Left lobe of liver (tissue), 2 donors: ENCODE data around the gene GALNT2. TPM values are rescaled to one million over a fixed set of nuclear protein-coding genes. Genes with fewer than 3 reads are reported as not detected.

Source experiments
- ATAC-seq: fragments of 200-7000 bp; cut with Tn5 transposase; one replicate; pipeline ENCODE4 v1.9.1; 2020; ENCODE audit warnings: mild to moderate bottlenecking, moderate library complexity
- DNase-seq: peaks from one replicate; pipeline ENCODE4 v3.0.0-alpha.2; 2020; ENCODE audit warnings: low spot score
- total RNA-seq: library from RNA; stranded (reverse); gene quantifications from one replicate; pipeline ENCODE4 v1.2.1, GENCODE V29; 2021
- donor health status: DM: no; HTN: no; CAD: no; lungs with moderate emphysema.
- donor health status: DM: no; HTN: yes; CAD: no.

The GALNT2 gene
- total RNA-seq, 1 donor from 2014 or later: 83.7 TPM

- DNase-seq: no peak
- no peak for ATAC-seq
Observed at GRCh38 chr1:230156068-230156467, 89.0 kb downstream of the GALNT2 start.

GRCh38 chr1:230156536-230156935 is 89.5 kb downstream of the GALNT2 start:
- no peak for DNase-seq

GRCh38 chr1:230157420-230158390 is 90.7 kb downstream of the GALNT2 start:
- ATAC-seq (no peak), DNase-seq (peak; percentile 41)

More at GRCh38 chr1:230156536-230156935, 89.5 kb downstream of the GALNT2 start:
- no peak for ATAC-seq

- peak; percentile 90 for DNase-seq
- peak; percentile 76 for ATAC-seq
Observed at GRCh38 chr1:230158415-230159291, 91.6 kb downstream of the GALNT2 start.

DNA sequence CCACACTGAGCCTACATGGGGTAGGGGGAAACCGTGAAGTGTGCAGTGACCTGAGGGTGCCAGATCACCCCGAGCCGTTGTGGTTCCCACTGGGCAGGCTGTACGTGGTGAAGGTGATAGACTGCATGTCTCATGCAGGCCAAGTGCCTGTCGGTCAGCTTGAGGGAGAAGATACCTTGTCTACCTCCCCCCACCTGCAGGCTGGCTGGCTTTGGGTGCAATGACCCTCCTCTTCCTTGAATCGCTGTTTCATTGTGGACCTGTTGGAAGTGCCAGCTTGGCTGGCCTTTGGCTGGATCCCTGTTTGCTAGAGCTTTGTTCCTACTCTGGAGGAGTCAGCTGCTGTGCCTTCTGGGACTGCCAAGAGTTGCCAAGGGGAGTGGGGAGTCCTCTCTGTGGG is 92.5 kb downstream of the GALNT2 start:
- ATAC-seq (peak; percentile 65), DNase-seq (peak; percentile 85)

- ATAC-seq (no peak), DNase-seq (peak; percentile 36)
Observed at GRCh38 chr1:230160957-230161771, 94.1 kb downstream of the GALNT2 start.

- ATAC-seq (no peak), DNase-seq (peak; percentile 44)
Observed at GRCh38 chr1:230163205-230163604, 96.2 kb downstream of the GALNT2 start.

DNA sequence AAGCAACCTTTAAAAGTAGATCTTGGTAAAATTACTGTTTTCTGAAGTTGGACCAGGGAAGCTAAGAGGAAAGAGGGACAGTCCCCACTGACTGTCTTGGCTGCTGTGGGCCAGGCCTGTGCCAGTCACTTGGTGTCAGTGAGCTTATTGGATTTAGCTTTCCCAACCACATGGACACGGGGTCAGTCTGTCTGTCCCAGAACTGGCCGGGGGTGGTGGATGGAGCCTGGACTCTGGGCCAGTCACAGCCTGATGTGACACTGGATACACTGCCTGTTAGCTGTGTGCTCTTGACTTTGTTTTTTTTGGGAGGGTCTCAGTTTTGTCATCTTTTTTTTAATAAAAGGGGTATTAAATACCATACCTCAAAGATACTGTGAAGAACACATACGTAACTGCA is 96.7 kb downstream of the GALNT2 start:
- peak; percentile 74 for ATAC-seq
- DNase-seq: peak; percentile 93

- DNase-seq: peak; percentile 41
- ATAC-seq: no peak
Observed at GRCh38 chr1:230165536-230165935, 98.5 kb downstream of the GALNT2 start.

- ATAC-seq (no peak), DNase-seq (peak; percentile 29)
Observed at GRCh38 chr1:230166366-230167132, 99.5 kb downstream of the GALNT2 start.

- peak; percentile 47 for DNase-seq
- ATAC-seq: peak; percentile 40
Observed at GRCh38 chr1:230167419-230167852, 100.4 kb downstream of the GALNT2 start.

- DNase-seq (peak; percentile 49), ATAC-seq (peak; percentile 80)
Observed at GRCh38 chr1:230169454-230170152, 102.6 kb downstream of the GALNT2 start.

GRCh38 chr1:230170153-230170547 is 103.1 kb downstream of the GALNT2 start:
- no peak for DNase-seq
- ATAC-seq: no peak

GRCh38 chr1:230170622-230171021 is 103.6 kb downstream of the GALNT2 start:
- peak; percentile 5 for DNase-seq
- no peak for ATAC-seq

DNA sequence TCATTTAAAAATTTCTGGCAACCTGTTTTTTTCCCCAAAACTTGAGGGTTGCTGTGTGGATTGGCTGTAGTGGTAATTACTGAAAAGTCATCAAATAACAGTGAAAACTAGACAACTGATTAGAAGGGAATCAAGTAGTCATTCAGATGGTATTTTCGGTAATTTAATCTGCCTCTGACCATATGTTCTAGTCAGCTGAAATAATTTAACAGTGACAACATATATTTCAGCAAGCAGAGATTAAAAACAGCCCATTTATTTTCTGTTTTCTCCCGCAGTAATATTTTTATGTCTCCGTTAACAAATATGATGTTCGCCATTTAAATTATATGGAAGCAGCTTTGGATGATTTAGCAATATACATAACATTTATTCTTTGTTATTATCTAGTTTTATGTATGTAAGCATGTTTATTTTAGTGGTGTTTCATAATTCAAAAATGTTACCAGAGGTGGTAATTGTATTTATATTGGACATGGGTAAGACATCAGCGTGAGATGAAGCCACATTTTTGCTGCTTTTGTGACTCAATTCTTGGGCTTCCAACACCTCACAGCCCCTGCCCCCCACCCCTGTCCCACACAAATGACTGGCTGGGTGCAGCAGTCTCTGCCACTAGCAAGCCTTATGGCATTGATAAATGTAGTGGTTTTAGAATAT is 104.4 kb downstream of the GALNT2 start:
- DNase-seq (peak; percentile 6), ATAC-seq (no peak)

GRCh38 chr1:230172016-230172537 is 105.0 kb downstream of the GALNT2 start:
- ATAC-seq: no peak
- DNase-seq: peak; percentile 37

GRCh38 chr1:230173187-230173975 is 106.3 kb downstream of the GALNT2 start:
- DNase-seq (peak; percentile 30), ATAC-seq (no peak)
